ENCODE measurements around the gene UBASH3A. TPM values are rescaled to one million over a fixed set of nuclear protein-coding genes. Genes with fewer than 3 reads are reported as not detected.

Gene UBASH3A
- total RNA-seq, 2 donors from 2014 or later, result 0.23 to 1.8 TPM

GRCh38 chr21:42379426-42380215 is 24.1 kb upstream of the UBASH3A start:
- WGBS, result 87% methylated on average over 17 of the region's 17 CpGs
- H3K4me1 ChIP-seq (replicated peaks), result peaks cover 6% of the 10 kb centered on the region
- no peak overlapping the region for H3K4me3 ChIP-seq
- intact Hi-C loops (cut with DNase I), result no loop called here
- no peak overlapping the region for H3K27ac ChIP-seq
- H3K27me3 ChIP-seq (replicated peaks; ENCODE audit: insufficient read depth), result no peaks in the 10 kb centered on the region
- no peaks in the 10 kb centered on the region for H3K36me3 ChIP-seq
- H3K9me3 ChIP-seq, result no peaks in the 10 kb centered on the region
- TF ChIP-seq POLR2A (IDR thresholded peaks at IDR 0.05) (no peak), CTCF (IDR thresholded peaks at IDR 0.05) (no peak), POLR2AphosphoS5 (IDR thresholded peaks at IDR 0.05) (no peak)
- no peak for DNase-seq (ENCODE audit: low spot score)

DNA sequence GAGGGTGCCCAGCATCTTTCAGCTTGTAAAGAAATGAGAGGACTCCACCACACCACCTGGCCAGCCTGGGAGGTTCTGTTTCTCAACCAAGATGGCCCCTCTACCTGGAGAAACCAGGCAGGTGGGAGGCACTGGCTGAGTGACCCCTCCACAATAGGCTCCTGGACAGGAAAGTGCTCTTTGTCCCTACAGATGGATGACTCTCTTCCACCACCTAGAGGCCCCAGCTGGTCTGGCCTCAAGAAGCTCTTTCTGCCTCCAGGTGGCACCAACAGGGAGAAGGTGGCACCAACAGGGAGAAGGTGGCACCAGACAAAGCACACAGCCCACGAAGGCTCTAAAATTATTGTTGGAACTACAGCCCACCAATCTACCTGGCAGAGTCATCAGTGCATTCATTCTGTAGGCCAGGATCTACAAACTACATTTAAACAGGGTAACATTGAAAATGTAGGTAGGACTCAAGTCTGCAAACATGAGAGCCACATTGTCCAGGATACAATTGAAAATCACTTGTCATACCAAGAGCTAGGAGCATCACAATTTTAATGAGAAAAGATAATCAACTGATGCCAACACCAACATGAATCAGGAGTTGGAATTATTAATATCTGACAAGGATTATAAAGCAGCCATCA is 22.2 kb upstream of the UBASH3A start:
- peak; percentile 61 for DNase-seq (ENCODE audit: low spot score)
- no peaks in the 10 kb centered on the region for H3K9me3 ChIP-seq
- H3K27ac ChIP-seq, result no peak overlapping the region
- H3K4me3 ChIP-seq, result no peak overlapping the region
- no peaks in the 10 kb centered on the region for H3K36me3 ChIP-seq
- 74% methylated on average over 1 of the region's 1 CpG for WGBS
- peaks cover 5% of the 10 kb centered on the region for H3K4me1 ChIP-seq (replicated peaks)
- H3K27me3 ChIP-seq (replicated peaks; ENCODE audit: insufficient read depth), result no peaks in the 10 kb centered on the region
- TF ChIP-seq POLR2A (IDR thresholded peaks at IDR 0.05), result no peak
- TF ChIP-seq POLR2AphosphoS5 (IDR thresholded peaks at IDR 0.05), result peak; percentile 48
- TF ChIP-seq CTCF (IDR thresholded peaks at IDR 0.05), result peak; percentile 51 to 93 (median 71)
- intact Hi-C loops (cut with DNase I), result no loop called here

DNA sequence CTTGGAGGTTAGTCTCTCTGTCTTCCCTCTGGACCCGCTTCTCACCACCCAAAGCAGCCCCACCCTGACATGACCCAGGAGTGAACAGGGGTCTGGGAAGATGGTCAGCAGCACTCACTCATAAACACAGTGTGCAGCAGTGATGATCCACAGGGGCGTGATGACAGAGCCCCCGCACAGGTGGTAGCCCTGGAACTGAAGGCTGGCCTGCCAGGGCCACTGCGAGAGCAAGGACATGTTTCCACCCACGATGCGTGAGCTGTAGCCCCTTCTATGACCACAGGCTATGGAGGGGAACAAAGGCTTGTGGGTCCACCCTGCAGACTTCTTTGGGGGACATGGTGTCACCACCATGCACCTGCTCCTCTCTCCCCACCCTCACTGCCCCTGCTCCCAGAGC is 20.8 kb upstream of the UBASH3A start:
- Histone ChIP-seq H3K4me1 (replicated peaks) (no peaks in the 10 kb centered on the region), H3K36me3 (no peaks in the 10 kb centered on the region), H3K27me3 (replicated peaks; ENCODE audit: insufficient read depth) (no peaks in the 10 kb centered on the region), H3K27ac (no peak overlapping the region), H3K4me3 (no peak overlapping the region), H3K9me3 (no peaks in the 10 kb centered on the region)
- TF ChIP-seq CTCF (IDR thresholded peaks at IDR 0.05) (no peak), POLR2AphosphoS5 (IDR thresholded peaks at IDR 0.05) (no peak), POLR2A (IDR thresholded peaks at IDR 0.05) (no peak)
- DNase-seq (ENCODE audit: low spot score), result no peak
- 100% methylated on average over 6 of the region's 6 CpGs for WGBS
- intact Hi-C loops (cut with DNase I), result no loop called here

GRCh38 chr21:42383331-42383730 is 20.4 kb upstream of the UBASH3A start:
- Histone ChIP-seq H3K4me3 (no peak overlapping the region), H3K4me1 (replicated peaks) (no peaks in the 10 kb centered on the region), H3K27ac (no peak overlapping the region), H3K36me3 (no peaks in the 10 kb centered on the region), H3K27me3 (replicated peaks; ENCODE audit: insufficient read depth) (no peaks in the 10 kb centered on the region), H3K9me3 (no peaks in the 10 kb centered on the region)
- DNase-seq (ENCODE audit: low spot score), result no peak
- WGBS, result 80% methylated on average over 6 of the region's 6 CpGs
- intact Hi-C loops (cut with DNase I), result no loop called here
- TF ChIP-seq CTCF (IDR thresholded peaks at IDR 0.05) (no peak), POLR2A (IDR thresholded peaks at IDR 0.05) (no peak), POLR2AphosphoS5 (IDR thresholded peaks at IDR 0.05) (no peak)
